ENCODE data around the gene TMC6. TPM values are rescaled to one million over a fixed set of nuclear protein-coding genes. Genes with fewer than 3 reads are reported as not detected.

Gene TMC6
- total RNA-seq, 1 donor from 2014 or later, result 2.9 TPM

DNA sequence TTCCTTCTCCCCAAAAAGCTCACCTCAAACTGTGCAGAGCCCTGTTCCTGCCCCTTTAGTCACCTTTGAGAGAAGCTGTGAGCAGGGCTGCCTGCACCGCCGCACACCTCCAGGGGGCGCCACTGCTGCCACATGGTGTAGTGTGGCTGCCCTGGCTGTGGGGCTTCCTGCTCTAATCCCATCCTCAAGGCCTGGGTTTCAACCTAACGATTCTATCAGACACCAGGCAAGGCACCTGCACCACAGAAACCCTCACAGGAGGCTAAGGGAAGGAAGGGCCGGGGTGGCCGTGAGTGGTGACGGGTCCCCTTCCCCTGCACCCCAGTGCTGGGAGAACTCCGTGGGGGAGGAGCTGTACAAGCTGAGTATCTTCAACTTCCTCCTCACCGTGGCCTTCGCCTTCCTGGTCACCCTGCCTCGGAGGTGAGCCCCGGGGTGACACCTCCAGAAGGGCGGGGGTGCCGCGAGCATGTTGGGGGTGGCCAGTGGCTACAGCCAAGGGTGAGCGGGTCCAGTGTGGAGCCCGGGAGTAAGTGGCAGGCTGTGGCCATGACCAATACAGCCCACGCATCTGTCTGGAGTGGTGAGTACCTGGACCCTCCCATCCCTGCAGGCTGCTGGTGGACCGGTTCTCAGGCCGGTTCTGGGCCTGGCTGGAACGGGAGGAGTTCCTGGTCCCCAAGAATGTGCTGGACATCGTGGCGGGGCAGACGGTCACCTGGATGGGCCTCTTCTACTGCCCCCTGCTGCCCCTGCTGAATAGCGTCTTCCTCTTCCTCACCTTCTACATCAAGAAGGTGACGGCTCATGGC, 9.0 kb upstream of the TMC6 start:
- no peak for DNase-seq (ENCODE audit: low read depth)

GRCh38 chr17:78135858-78136500, 7.4 kb upstream of the TMC6 start:
- no peak for DNase-seq (ENCODE audit: low read depth)

DNA sequence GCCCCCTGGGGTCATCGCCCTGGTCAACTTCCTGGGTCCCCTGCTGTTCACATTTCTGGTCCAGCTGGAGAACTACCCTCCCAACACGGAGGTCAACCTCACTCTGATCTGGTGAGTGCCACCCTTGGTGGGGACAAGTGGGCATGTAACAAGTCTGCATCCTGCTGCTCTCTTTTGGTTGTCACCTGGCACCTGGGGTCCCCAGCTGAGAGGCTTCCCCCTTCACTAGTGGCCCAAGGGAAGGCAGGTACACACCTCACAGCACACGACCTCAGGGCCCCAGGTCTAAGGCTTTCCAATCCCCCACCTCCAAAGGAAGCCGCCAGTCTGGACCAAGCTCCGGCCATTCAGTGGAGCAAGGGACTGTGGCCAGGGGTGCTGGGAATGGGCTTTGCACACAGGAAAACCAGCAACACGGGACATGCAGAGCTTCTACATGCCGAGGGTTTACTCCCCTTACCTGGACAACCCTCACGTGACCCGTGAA, 6.4 kb upstream of the TMC6 start:
- no peak for DNase-seq (ENCODE audit: low read depth)

DNA sequence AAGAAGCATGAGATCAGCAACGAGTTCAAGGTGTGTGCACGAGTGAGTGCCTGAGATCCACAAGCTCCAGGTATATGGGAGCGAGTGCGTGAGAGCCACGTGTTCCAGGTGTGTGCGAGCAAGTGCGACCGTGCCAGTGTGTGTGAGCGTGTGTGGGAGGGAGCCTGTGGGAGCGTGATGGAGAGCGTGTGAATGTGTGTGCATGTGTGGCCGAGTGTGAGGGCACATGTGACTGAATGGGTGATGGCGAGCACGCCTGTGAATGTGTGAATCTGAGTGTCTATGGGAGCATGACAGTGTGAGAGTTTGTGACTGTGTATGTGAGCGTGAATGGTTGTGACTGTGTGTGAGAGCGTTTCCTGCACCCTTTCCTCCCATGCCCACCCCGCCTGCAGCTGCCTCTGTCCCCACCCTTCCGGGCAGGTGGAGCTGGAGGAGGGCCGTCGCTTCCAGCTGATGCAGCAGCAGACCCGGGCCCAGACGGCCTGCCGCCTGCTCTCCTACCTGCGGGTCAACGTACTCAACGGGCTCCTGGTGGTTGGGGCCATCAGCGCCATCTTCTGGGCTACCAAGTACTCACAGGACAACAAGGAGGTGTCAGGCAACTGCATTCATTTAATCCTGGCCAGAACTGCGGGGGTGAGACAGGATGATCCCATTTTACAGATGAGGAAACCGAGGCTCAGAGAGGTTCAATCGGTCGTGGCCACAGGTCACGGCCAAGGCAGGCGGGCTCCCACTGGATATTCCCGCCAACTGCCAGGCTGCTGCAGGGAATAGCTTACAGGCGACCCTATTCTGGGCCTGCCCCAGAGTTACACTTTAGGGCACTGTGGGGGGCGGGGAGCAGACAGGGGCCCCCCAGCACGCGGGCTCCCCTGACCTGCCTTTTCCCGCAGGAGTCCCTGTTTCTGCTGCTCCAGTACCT, 5.7 kb upstream of the TMC6 start:
- no peak for DNase-seq (ENCODE audit: low read depth)

DNA sequence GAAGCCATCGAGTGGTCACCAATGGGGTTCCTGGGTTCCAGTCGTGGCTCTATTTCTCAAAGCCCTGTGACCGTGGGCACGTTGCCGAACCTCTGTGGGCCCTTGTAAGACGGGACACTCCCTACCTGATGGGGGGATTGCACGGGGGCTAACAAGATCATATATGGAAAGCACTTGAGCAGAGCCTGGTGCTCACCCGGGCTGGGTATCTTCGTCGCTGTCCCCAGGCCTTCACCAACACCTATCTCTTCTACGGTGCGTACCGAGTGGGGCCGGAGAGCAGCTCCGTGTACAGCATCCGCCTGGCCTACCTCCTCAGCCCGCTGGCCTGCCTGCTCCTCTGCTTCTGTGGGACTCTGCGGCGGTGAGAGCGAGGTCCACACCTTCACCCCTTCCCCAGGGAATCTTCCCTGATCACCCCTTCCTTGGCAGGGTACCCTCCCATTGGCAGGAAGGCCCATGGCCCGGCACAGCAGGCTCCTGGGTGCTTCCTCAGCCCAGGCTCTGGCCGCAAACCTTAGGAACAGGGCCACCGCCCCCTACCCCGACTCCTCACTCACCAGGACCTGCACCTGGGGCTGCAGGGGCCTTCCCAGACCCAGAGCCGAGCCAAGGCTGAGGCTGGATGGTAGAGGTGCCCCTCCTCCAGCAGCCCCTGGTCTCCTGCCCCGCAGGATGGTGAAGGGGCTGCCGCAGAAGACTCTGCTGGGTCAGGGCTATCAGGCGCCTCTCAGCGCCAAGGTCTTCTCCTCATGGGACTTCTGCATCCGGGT, 4.8 kb upstream of the TMC6 start:
- no peak for DNase-seq (ENCODE audit: low read depth)

GRCh38 chr17:78132767-78133178, 4.2 kb upstream of the TMC6 start:
- DNase-seq (ENCODE audit: low read depth), result no peak

GRCh38 chr17:78132084-78132676, 3.6 kb upstream of the TMC6 start:
- no peak for DNase-seq (ENCODE audit: low read depth)

- no peak for DNase-seq (ENCODE audit: low read depth)
These were observed 2.9 kb upstream of the TMC6 start for GRCh38 chr17:78131172-78132083.

DNA sequence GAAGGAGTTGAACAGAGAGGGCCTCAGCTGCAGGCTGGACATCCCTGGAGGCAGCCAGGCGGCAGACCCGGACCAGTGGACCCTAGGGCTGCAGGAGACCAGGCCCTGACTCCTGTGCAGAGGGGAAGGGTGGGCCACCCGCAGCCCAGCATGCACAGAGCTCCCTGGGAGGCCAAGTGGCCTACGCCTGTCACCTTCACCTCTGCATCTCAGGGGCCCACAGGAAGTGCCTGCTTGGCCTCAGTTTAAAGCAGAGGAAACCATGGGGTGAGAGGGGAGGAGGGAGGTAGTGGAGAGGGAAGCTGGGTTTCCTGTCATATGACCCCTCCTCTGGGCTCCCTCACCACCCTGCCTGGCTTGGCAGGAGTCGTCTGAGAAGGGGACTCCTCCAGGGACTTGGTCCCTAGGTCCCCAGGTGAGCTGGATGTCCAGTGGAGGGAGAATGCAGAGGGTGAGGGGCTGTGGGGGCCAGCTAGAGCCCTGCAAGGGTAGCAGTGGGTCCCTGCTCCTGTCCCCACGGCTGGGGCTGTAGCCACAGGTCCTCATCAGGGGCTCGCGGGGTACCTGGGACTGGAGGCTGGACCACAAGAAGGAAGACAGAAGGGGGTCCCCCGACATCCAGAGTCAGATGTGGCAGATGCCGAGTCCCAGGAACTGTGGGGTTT, 2.0 kb upstream of the TMC6 start, which contains the start of gene TMC8:
Gene TMC8 (plus strand): TSS at position 335 of the 665 bp plus-strand sequence. CDS start 818 bp downstream, outside the sequence.
- no peak for DNase-seq (ENCODE audit: low read depth)

DNA sequence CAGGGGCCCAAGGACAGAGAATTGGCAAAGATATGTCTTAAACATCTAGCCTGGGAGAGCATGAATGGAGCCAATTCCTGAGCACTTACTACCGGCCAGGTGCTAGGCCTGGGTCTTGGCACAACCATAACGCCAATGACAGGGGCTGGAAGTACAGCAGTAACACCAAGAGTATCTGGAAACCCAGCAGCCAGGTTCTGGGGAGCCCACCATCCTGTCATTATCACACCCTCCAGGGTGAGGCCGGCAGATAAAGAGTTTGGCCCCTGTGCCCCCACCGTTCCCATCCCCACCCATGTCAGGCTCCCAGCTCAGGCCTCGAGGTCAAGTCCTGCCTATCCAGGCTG, 1.5 kb upstream of the TMC6 start:
- DNase-seq (ENCODE audit: low read depth), result no peak

- no peak for DNase-seq (ENCODE audit: low read depth)
These were observed 965 bp upstream of the TMC6 start for GRCh38 chr17:78129351-78130089.

DNA sequence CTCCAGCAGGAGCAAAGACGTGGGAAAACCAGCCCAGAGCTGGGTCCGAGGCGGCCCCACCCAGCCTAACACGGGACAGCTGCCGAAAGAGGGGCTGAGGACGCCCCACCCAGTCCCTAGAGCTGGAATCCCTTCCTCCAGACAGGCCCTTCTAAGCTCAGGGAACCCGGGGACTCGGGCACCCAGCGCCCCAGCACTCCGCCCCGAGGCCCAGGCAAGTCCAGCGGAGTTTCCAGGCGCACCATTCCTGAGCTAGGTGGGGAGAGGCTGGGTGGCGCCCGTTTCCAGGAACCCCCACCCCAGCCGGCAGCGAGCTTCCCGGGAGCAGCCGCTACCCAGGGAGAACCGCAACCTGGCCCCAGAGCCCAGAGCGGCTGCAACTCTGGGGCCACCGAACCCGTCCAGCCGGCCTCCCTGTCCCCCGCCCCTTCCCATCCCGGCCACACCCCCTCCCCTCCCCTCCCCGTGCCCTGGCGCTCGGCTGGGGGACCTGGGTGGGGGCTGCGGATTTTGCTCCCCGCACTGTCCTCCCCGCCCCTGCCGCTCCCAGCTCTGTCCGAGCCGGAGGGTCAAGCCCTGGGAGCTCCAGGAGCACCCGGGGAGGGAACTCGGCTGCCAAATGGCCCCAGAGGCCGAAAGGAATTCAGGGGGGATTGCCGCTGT, 536 bp downstream of the TMC6 start:
- DNase-seq (ENCODE audit: low read depth), result no peak

- DNase-seq (ENCODE audit: low read depth), result no peak
These were observed 1.2 kb downstream of the TMC6 start for GRCh38 chr17:78127239-78127887.

DNA sequence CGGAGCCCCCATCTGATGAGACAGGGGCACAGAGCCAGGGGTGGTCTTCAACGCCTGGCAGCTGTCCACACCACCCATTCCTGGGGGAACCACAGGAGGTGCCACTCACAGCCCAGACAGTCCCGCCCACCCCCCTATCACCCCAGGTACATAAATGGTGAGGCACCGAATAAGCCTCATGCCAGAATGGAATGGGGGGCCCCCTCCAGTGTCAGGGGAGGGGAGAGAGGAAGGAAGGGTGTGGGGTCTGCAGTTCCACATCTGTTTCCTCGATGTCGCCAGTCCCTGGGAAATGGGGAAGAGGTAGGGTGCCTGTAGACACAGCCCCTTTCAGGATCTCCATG, 1.7 kb downstream of the TMC6 start:
- DNase-seq (ENCODE audit: low read depth), result no peak

DNA sequence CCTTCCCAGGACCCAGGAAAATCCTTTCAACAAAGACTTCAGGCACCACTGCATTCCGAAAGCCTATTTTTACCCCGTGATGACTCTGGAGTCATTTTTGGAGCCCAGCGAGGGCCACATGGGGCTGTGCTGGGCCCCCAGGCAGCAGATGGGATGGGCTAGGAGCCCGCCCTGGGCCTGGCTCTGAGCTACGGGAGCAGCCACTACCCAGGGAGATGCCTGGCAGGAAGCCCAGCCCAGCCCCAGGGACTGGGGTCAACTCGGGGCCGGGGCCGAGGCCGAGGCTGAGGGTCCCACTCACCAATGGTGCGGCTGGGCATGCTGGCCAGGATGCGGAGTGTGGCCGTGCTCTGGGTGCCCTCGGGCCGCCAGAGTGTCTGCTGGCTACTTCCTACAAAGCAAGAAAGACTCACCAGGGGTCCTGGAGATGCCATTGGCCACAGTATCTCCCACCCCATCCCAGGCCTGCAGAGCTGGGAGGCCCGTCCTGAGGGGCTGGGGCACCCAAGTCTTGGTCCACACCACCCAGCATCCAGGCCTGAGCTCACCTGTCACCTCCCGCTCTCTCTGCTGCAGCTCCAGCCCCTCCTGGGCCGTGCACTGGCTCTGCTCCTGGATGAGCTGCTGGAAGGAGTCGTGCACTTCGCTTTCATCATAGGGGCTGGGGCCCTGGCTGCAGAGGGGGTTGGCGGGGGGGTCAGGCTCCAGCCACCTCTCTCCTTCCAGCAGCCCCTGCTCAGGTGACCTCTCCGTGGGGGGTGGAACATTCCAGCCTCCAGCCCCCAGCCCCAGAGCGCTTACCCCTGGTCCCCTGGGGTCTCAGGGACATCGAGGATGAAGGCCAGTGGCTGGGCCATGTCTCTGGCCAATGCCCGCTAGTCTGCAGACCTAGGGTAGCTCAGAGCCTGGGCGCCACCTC, 2.3 kb downstream of the TMC6 start:
- peak; percentile 42 for DNase-seq (ENCODE audit: low read depth)
